ENCODE measurements around the gene ZNF275. TPM values are rescaled to one million over a fixed set of nuclear protein-coding genes. Genes with fewer than 3 reads are reported as not detected.

Gene ZNF275
- total RNA-seq, 4 donors from 2014 or later = 1.0 to 4.7 (median 2.7) TPM

DNA sequence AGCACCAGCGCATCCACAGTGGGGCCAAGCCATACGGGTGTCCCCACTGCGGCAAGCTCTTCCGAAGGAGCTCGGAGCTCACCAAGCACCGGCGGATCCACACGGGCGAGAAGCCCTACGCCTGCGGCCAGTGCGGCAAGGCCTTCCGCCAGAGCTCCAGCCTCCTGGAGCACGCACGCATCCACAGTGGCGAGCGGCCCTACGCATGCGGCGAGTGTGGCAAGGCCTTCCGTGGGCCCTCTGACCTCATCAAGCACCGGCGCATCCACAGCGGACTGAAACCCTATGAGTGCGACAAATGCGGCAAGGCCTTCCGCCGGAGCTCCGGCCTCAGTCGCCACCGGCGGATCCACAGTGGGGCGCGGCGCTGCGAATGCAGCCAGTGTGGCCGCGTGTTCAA is 13.6 kb downstream of the ZNF275 start:
- TF ChIP-seq POLR2A (IDR thresholded peaks at IDR 0.05) = no peak
- no peak for TF ChIP-seq CTCF (IDR thresholded peaks at IDR 0.05)
- DNase-seq (ENCODE audit: low spot score in 2 of 2) = no peak
- WGBS, 2 donors = 95 to 97% methylated on average over 25 to 31 of the region's 38 CpGs
- no peak overlapping the region for H3K4me3 ChIP-seq (ENCODE audit: low read depth, poor library complexity, severe bottlenecking)
- intact Hi-C loops (cut with DNase I; ENCODE audit: low total_unique reads) = no loop called here

- intact Hi-C loops (cut with DNase I; ENCODE audit: low total_unique reads) = no loop called here
- no peak for TF ChIP-seq CTCF (IDR thresholded peaks at IDR 0.05)
- TF ChIP-seq POLR2A (IDR thresholded peaks at IDR 0.05) = no peak
- no peak overlapping the region for H3K4me3 ChIP-seq (ENCODE audit: low read depth, poor library complexity, severe bottlenecking)
- WGBS, 2 donors = 86 to 95% methylated on average over 8 of the region's 8 CpGs
- DNase-seq (ENCODE audit: low spot score in 2 of 2) = no peak
These were observed 14.5 kb downstream of the ZNF275 start for GRCh38 chrX:153348421-153348820.

DNA sequence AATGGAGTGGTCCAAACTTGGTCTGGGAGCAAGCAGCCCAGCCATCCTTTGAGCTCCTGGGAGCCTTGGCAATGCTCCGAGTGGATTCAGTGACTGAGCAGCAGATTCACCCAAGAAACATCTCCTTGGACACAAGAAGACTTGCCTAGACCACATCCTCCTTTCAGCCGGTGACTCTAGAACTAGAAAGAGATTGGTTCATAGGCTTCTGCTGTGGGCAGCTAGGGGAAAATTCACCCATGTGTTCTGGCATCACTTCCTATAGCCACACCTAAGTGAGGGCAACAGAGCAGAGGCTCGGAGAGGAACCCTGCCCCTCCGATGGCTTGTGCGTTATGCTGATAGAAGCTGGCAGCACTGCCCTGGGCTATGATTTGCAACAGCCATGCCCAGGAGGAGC is 16.0 kb downstream of the ZNF275 start:
- no peak overlapping the region for H3K4me3 ChIP-seq (ENCODE audit: low read depth, poor library complexity, severe bottlenecking)
- WGBS, 2 donors = 77 to 88% methylated on average over 5 of the region's 5 CpGs
- TF ChIP-seq CTCF (IDR thresholded peaks at IDR 0.05) (no peak), POLR2A (IDR thresholded peaks at IDR 0.05) (no peak)
- no peak for DNase-seq (ENCODE audit: low spot score in 2 of 2)
- intact Hi-C loops (cut with DNase I; ENCODE audit: low total_unique reads) = no loop called here

DNA sequence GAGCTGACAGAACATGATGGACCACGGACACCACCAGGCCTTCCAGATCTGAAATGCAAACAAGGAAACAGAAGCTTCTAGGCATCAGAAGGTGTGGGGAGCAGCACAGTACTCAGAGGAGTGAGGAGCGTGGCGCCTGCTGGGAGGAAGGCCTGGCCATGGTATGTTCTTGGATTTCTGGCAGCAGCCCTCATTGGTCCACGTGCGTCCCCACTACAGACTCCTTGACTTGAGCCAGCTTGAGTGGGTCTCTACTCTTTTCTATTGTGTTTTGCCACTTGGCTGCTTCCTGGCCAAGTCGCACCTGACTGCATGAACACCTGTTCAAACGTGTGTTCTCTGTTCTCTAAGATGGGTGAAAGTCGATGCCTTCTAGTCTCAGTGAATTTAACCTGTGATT is 18.0 kb downstream of the ZNF275 start:
- WGBS, 2 donors = 84 to 90% methylated on average over 8 of the region's 8 CpGs
- no peak for DNase-seq (ENCODE audit: low spot score in 2 of 2)
- no peak for TF ChIP-seq CTCF (IDR thresholded peaks at IDR 0.05)
- TF ChIP-seq POLR2A (IDR thresholded peaks at IDR 0.05) = no peak
- H3K4me3 ChIP-seq (ENCODE audit: low read depth, poor library complexity, severe bottlenecking) = no peak overlapping the region
- intact Hi-C loops (cut with DNase I; ENCODE audit: low total_unique reads) = no loop called here

DNA sequence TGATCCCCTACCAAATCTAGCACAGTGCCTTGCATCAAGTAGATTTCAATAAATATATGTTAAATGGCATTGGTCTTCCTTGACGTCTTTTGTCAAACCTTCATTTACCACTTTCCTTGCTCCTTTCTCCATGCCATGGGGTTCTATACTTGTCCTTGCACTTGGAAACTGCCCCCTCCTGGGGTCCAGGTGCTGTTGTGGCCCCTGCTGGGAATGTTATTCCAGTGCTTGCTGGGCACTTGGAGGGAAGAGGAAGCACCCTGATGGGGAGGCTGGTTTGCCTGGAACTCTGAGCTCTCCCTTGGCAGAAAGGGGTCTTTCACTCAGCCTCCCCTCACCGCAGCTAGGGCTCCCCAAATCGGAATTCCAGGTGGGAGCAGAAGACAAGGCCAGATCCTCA is 18.9 kb downstream of the ZNF275 start:
- intact Hi-C loops (cut with DNase I; ENCODE audit: low total_unique reads) = no loop called here
- 76 to 77% methylated on average over 3 of the region's 3 CpGs for WGBS, 2 donors
- DNase-seq (ENCODE audit: low spot score in 2 of 2) = no peak
- no peak for TF ChIP-seq POLR2A (IDR thresholded peaks at IDR 0.05)
- no peak overlapping the region for H3K4me3 ChIP-seq (ENCODE audit: low read depth, poor library complexity, severe bottlenecking)

- WGBS, 2 donors = 77 to 80% methylated on average over 5 to 12 of the region's 12 CpGs
- H3K4me3 ChIP-seq (ENCODE audit: low read depth, poor library complexity, severe bottlenecking) = no peak overlapping the region
- DNase-seq (ENCODE audit: low spot score in 2 of 2) = no peak
- intact Hi-C loops (cut with DNase I; ENCODE audit: low total_unique reads) = no loop called here
- TF ChIP-seq POLR2A (IDR thresholded peaks at IDR 0.05) (no peak), CTCF (IDR thresholded peaks at IDR 0.05) (no peak)
These were observed 19.5 kb downstream of the ZNF275 start for GRCh38 chrX:153353416-153353815.

Measured in lower leg skin (tissue), 4 donors.